ENCODE measurements around the gene MEN1.

DNA sequence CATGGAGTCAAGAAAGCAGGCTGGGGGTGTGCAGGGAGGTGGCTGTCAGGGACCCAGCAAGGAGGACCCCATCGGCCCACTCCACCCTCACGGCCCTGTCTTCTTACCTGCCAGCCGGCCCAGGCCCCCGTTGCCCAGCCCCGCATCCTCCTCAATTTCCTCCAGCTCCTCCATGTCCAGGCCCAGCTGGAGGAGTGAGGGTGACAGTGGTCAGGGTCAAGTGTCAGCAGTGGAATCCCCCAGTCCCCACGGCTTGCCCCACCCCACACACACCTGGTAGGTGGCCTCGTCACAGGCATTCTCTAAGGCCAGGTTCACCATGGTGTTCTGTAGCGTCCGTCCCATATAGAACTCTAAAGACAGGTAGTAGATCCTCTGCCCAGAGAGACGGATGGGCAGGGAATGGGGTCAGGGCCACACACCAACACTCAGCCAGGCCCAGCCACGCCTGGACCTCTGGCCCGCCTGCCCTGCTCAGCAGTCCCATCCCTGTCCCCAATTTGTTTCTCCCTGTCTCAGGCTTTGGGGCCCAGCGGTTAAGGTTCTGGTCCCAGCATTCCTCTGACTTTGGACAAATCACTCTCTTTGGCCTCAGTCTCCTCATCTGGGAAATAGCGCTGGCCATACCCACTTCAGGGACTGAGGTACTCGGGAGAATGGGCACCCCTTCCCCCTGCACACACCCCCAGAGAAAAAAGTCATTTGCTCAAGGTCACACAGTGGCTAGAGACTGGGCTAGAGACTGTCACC lies 51.8 kb downstream of the MEN1 start:
- TF ChIP-seq, protein P1, sequence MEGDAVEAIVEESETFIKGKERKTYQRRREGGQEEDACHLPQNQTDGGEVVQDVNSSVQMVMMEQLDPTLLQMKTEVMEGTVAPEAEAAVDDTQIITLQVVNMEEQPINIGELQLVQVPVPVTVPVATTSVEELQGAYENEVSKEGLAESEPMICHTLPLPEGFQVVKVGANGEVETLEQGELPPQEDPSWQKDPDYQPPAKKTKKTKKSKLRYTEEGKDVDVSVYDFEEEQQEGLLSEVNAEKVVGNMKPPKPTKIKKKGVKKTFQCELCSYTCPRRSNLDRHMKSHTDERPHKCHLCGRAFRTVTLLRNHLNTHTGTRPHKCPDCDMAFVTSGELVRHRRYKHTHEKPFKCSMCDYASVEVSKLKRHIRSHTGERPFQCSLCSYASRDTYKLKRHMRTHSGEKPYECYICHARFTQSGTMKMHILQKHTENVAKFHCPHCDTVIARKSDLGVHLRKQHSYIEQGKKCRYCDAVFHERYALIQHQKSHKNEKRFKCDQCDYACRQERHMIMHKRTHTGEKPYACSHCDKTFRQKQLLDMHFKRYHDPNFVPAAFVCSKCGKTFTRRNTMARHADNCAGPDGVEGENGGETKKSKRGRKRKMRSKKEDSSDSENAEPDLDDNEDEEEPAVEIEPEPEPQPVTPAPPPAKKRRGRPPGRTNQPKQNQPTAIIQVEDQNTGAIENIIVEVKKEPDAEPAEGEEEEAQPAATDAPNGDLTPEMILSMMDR (IDR thresholded peaks at IDR 0.05), result no peak
- no peak for TF ChIP-seq EP300 (IDR thresholded peaks at IDR 0.05)
- TF ChIP-seq POLR2A (IDR thresholded peaks at IDR 0.05), result no peak
